ENCODE results near the gene TNN. TPM values are rescaled to one million over a fixed set of nuclear protein-coding genes. Genes with fewer than 3 reads are reported as not detected.

TNN gene
- total RNA-seq, 1 experiment from 2014 or later, result 0.11 TPM

GRCh38 chr1:175071276-175071943 lies 3.8 kb downstream of the TNN start:
- no peak overlapping the region for H3K27ac Mint-ChIP-seq
- WGBS (ENCODE audit: extremely low coverage, insufficient read length, low lambda C conversion rate), result no CpG with 5 or more reads among the region's 3 CpGs
- H3K9ac ChIP-seq (ENCODE audit: extremely low read depth, insufficient read length, low read length), result no peak overlapping the region

More at GRCh38 chr1:175071276-175071943, 3.8 kb downstream of the TNN start:
- no peak overlapping the region for H2BK20ac ChIP-seq (ENCODE audit: low read depth, low read length, poor library complexity, severe bottlenecking)
- H4K5ac ChIP-seq (ENCODE audit: insufficient read length, low read depth, low read length), result no peak overlapping the region
- Mint-ChIP-seq H3K4me1 (peaks cover 43 to 44% of the 10 kb centered on the region in 2 experiments), H3K36me3 (ENCODE audit: insufficient read depth in 1 of 3, low read depth in 3 of 3) (no peaks in the 10 kb centered on the region), H3K9me3 (no peaks in the 10 kb centered on the region), H3K27me3 (ENCODE audit: low read depth) (peaks cover 3% of the 10 kb centered on the region), H3K4me3 (no peak overlapping the region)
- no peak overlapping the region for H2BK5ac ChIP-seq (ENCODE audit: insufficient read length, low read length)
- no peak overlapping the region for H2BK12ac ChIP-seq (ENCODE audit: insufficient read length, low read depth, low read length)
- H3K4ac ChIP-seq (ENCODE audit: low read depth, low read length), result no peak overlapping the region
- no peak overlapping the region for H3K27ac ChIP-seq (ENCODE audit: insufficient read length, low read depth, low read length)
- no peak overlapping the region for H3K18ac ChIP-seq (ENCODE audit: insufficient read length, low read depth, low read length)
- no peaks in the 10 kb centered on the region for H3K23me2 ChIP-seq (ENCODE audit: insufficient read length, low read depth, low read length, poor library complexity, severe bottlenecking)
- H3K9me3 ChIP-seq (ENCODE audit: control insufficient read depth, low read depth, low read length), result no peaks in the 10 kb centered on the region
- H3K79me1 ChIP-seq (ENCODE audit: insufficient read depth, low read depth, low read length, poor library complexity, severe bottlenecking), result no peaks in the 10 kb centered on the region
- no peaks in the 10 kb centered on the region for H3K79me2 ChIP-seq (ENCODE audit: insufficient read depth, low read length)
- no peak overlapping the region for H3K23ac ChIP-seq (ENCODE audit: insufficient read length, low read depth, low read length)
- no peak overlapping the region for H3K56ac ChIP-seq (ENCODE audit: insufficient read length, low read depth, low read length)
- TF ChIP-seq CTCF (conservative IDR thresholded peaks at IDR 0.05), result no peak
- H4K91ac ChIP-seq (ENCODE audit: insufficient read length, low read depth, low read length), result no peak overlapping the region
- H2BK120ac ChIP-seq (ENCODE audit: low read depth, low read length, poor library complexity, severe bottlenecking), result no peak overlapping the region
- H3T11ph ChIP-seq (ENCODE audit: low read length), result no peak overlapping the region
- no peak for DNase-seq
- H3K4me2 ChIP-seq (ENCODE audit: insufficient read depth, insufficient read length, low read length), result no peak overlapping the region
- H3K14ac ChIP-seq (ENCODE audit: insufficient read depth, low read length), result no peak overlapping the region
- H3K4me1 ChIP-seq (ENCODE audit: insufficient read depth, low read length), result peaks cover 14% of the 10 kb centered on the region; the same call in 1 of the 2 replicates
- no peak overlapping the region for H2AFZ ChIP-seq (ENCODE audit: low read length)
- H4K8ac ChIP-seq (replicated peaks; ENCODE audit: insufficient read length, low read depth, low read length), result no peak overlapping the region
- no peaks in the 10 kb centered on the region; the same call in 1 of the 2 replicates for H3K27me3 ChIP-seq (ENCODE audit: insufficient read depth, low read length)
- no peak overlapping the region for H2AK5ac ChIP-seq (ENCODE audit: insufficient read length, low read length)
- H2BK15ac ChIP-seq (ENCODE audit: low read depth, low read length), result no peak overlapping the region
- H4K20me1 ChIP-seq (ENCODE audit: control insufficient read depth, insufficient read depth, insufficient read length), result no peaks in the 10 kb centered on the region
